Right atrium auricular region (tissue), 2 donors: ENCODE results near the gene NNT. TPM values are rescaled to one million over a fixed set of nuclear protein-coding genes. Genes with fewer than 3 reads are reported as not detected.
"Not testable (repeated sequence)": the region's sequence is repeated elsewhere in the genome, so short reads cannot be mapped to it uniquely, and the experiment has no call there.

ENCODE experiments used
- DNase-seq: peaks from one replicate; pipeline ENCODE4 v3.0.0-alpha.2; 2019; ENCODE audit warnings: low spot score
- H3K27ac ChIP-seq, 2 donors: fragments of 200-600 bp; sonication (generic); 1 replicate in 1 of 2; 2 replicates in 1 of 2; pipeline ENCODE4 v1.5.1; 2016 to 2019
- H3K27me3 ChIP-seq, 2 donors: fragments of 200-600 bp; sonication (generic); one replicate each; pipeline versions ENCODE4 v1.5.1 to v1.6.0; 2017 to 2019
- H3K36me3 ChIP-seq: fragments of 200-600 bp; sonication (generic); one replicate; pipeline ENCODE4 v1.5.1; 2016
- H3K4me1 ChIP-seq, 2 donors: fragments of 200-600 bp; sonication (generic); one replicate each; pipeline versions ENCODE4 v1.5.1 to v1.6.0; 2017 to 2019
- H3K4me3 ChIP-seq, 2 donors: fragments of 200-600 bp; sonication (generic); 1 replicate in 1 of 2; 2 replicates in 1 of 2; pipeline ENCODE4 v1.5.1; 2017 to 2019; ENCODE audit warnings: mild to moderate bottlenecking in 1 of 2, moderate library complexity in 1 of 2
- H3K9me3 ChIP-seq, 2 donors: fragments of 200-600 bp; sonication (generic); one replicate each; pipeline ENCODE4 v1.5.1; 2019
- total RNA-seq, 2 donors: library from RNA; depleted of rRNA; stranded (reverse); fragments of >200 nt; gene quantifications; one replicate each; pipeline ENCODE4 v1.1.0, GENCODE V29; 2016
- TF ChIP-seq, protein P1 (sequence below), 2 donors: fragments of 200-600 bp; sonication (generic); IDR thresholded peaks; one replicate each; pipeline ENCODE4 v1.5.1; 2019; ENCODE audit warnings: antibody characterized with exemption in 2 of 2

The NNT gene
- total RNA-seq, 2 donors from 2014 or later = 109 to 328 TPM

DNA sequence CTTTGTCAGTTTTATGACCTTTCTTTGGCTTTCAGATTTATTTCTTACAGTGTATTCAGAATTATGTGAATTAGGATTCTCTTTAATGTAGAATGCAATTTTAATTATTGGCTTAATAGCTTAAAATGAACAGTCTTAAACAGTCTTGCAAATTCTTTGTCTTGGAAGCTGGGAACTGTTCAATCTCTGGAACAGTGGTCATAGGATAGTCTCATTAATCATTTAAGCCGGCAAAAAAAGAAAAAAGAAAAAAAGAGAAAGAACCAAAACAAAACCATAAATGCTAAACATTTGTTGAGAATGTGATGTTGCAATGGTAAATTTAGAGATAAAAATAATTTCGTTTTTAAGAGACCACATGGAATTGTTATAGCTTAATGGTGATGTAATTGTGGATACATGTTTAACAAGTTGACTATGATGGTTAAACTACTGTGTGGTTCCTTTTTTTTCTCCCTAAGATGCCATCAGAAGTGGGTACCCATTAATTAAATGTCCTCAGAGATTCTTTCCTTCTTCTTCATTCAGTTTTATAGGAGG lies 61.6 kb downstream of the NNT start:
- peaks cover 0 to 6% of the 10 kb centered on the region in 2 donors for H3K4me1 ChIP-seq
- no peaks in the 10 kb centered on the region for H3K27me3 ChIP-seq
- TF ChIP-seq, protein P1, sequence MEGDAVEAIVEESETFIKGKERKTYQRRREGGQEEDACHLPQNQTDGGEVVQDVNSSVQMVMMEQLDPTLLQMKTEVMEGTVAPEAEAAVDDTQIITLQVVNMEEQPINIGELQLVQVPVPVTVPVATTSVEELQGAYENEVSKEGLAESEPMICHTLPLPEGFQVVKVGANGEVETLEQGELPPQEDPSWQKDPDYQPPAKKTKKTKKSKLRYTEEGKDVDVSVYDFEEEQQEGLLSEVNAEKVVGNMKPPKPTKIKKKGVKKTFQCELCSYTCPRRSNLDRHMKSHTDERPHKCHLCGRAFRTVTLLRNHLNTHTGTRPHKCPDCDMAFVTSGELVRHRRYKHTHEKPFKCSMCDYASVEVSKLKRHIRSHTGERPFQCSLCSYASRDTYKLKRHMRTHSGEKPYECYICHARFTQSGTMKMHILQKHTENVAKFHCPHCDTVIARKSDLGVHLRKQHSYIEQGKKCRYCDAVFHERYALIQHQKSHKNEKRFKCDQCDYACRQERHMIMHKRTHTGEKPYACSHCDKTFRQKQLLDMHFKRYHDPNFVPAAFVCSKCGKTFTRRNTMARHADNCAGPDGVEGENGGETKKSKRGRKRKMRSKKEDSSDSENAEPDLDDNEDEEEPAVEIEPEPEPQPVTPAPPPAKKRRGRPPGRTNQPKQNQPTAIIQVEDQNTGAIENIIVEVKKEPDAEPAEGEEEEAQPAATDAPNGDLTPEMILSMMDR (IDR thresholded peaks at IDR 0.05) = no peak
- H3K9me3 ChIP-seq = no peaks in the 10 kb centered on the region
- no peak overlapping the region for H3K27ac ChIP-seq
- no peak overlapping the region for H3K4me3 ChIP-seq
- peaks cover 24% of the 10 kb centered on the region for H3K36me3 ChIP-seq
- DNase-seq = no peak

- H3K27ac ChIP-seq, DNase-seq, H3K4me1 ChIP-seq, H3K9me3 ChIP-seq, H3K4me3 ChIP-seq, H3K27me3 ChIP-seq: not testable (repeated sequence)
- peaks cover 12% of the 10 kb centered on the region for H3K36me3 ChIP-seq
Measured at GRCh38 chr5:43665749-43666148, 62.8 kb downstream of the NNT start.

DNA sequence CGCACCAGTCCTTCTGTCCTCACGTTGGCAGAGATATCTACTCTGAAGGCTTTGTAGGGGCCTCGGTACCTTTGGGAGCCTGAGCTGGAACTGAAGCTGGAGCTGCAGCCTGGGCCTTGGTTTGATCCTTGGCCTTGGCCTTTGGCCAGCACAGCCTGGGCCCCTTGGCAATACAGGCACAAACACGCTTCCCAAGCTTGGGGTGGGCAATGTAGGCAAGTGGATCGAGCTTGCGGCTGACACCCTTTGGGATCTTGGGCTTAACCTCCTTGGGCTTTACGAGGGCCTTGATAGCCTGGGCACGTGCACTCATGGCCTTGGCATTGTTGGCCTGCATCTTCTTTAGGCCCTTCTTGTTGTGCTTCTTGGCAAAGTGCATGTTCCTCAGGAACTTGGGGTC lies 63.7 kb downstream of the NNT start:
- not testable (repeated sequence) for H3K9me3 ChIP-seq, DNase-seq, H3K4me1 ChIP-seq, H3K27me3 ChIP-seq, H3K27ac ChIP-seq, H3K4me3 ChIP-seq, H3K36me3 ChIP-seq

DNA sequence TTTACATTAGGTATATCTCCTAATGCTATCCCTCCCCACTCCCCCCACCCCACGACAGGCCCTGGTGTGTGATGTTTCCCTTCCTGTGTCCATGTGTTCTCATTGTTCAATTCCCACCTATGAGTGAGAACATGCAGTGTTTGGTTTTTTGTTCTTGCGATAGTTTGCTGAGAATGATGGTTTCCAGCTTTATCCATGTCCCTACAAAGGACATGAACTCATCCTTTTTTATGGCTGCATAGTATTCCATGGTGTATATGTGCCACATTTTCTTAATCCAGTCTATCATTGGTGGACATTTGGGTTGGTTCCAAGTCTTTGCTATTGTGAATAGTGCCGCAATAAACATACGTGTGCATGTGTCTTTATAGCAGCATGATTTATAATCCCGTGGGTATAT lies 64.4 kb downstream of the NNT start:
- H3K4me3 ChIP-seq, H3K27ac ChIP-seq, DNase-seq, H3K9me3 ChIP-seq, H3K36me3 ChIP-seq, H3K27me3 ChIP-seq, H3K4me1 ChIP-seq: not testable (repeated sequence)

- H3K27me3 ChIP-seq = no peaks in the 10 kb centered on the region
- no peak overlapping the region for H3K27ac ChIP-seq
- H3K4me3 ChIP-seq = no peak overlapping the region
- H3K36me3 ChIP-seq = peaks cover 9% of the 10 kb centered on the region
- no peaks in the 10 kb centered on the region for H3K4me1 ChIP-seq
- TF ChIP-seq, protein P1 (IDR thresholded peaks at IDR 0.05) = no peak
- DNase-seq = no peak
- H3K9me3 ChIP-seq = no peaks in the 10 kb centered on the region
Measured at GRCh38 chr5:43674536-43674935, 71.6 kb downstream of the NNT start.

- TF ChIP-seq, protein P1 (IDR thresholded peaks at IDR 0.05) = no peak
- peaks cover 9% of the 10 kb centered on the region for H3K36me3 ChIP-seq
Measured at GRCh38 chr5:43675357-43675756, 72.4 kb downstream of the NNT start.

GRCh38 chr5:43676083-43676840 lies 73.3 kb downstream of the NNT start:
- Histone ChIP-seq H3K4me3 (no peak overlapping the region), H3K27ac (no peak overlapping the region), H3K4me1 (no peaks in the 10 kb centered on the region), H3K27me3 (no peaks in the 10 kb centered on the region), H3K36me3 (peaks cover 9% of the 10 kb centered on the region), H3K9me3 (no peaks in the 10 kb centered on the region)
- no peak for DNase-seq
- TF ChIP-seq, protein P1 (IDR thresholded peaks at IDR 0.05) = no peak

More at GRCh38 chr5:43675357-43675756, 72.4 kb downstream of the NNT start:
- Histone ChIP-seq H3K27me3 (no peaks in the 10 kb centered on the region), H3K27ac (no peak overlapping the region), H3K4me1 (no peaks in the 10 kb centered on the region), H3K9me3 (no peaks in the 10 kb centered on the region), H3K4me3 (no peak overlapping the region)
- no peak for DNase-seq
